Duodenal mucosa (tissue), 2 donors: Measurements from ENCODE around the gene ZWILCH.

Experiments
- H3K27ac ChIP-seq: one replicate; pipeline ENCODE4 v1.7.0; 2013; ENCODE audit warnings: low read depth, low read length
- H3K27me3 ChIP-seq, 2 donors: one replicate each; pipeline ENCODE4 v1.7.0; 2013; ENCODE audit warnings: low read length in 2 of 2, control low read depth in 1 of 2; ENCODE audit not compliant: insufficient read depth in 2 of 2, control insufficient read depth in 1 of 2
- H3K36me3 ChIP-seq, 2 donors: one replicate each; pipeline ENCODE4 v1.7.0; 2013; ENCODE audit warnings: low read length in 2 of 2, control low read depth in 1 of 2; ENCODE audit not compliant: insufficient read depth in 2 of 2, control insufficient read depth in 1 of 2
- H3K4me1 ChIP-seq, 2 donors: one replicate each; pipeline ENCODE4 v1.7.0; 2013; ENCODE audit warnings: low read length in 2 of 2, control low read depth in 1 of 2; ENCODE audit not compliant: insufficient read depth in 2 of 2, control insufficient read depth in 1 of 2
- H3K4me3 ChIP-seq, 2 donors: one replicate each; pipeline ENCODE4 v1.7.0; 2013; ENCODE audit warnings: low read length in 2 of 2, low read depth in 1 of 2
- H3K9ac ChIP-seq, 2 donors: one replicate each; pipeline ENCODE4 v1.7.0; 2013; ENCODE audit warnings: low read length in 2 of 2, low read depth in 1 of 2
- H3K9me3 ChIP-seq, 2 donors: one replicate each; pipeline ENCODE4 v1.7.0; 2013; ENCODE audit warnings: low read length in 2 of 2, control low read depth in 1 of 2; ENCODE audit not compliant: control insufficient read depth in 1 of 2

Gene ZWILCH

GRCh38 chr15:66472176-66472999, 32.7 kb upstream of the ZWILCH start:
- no peaks in the 10 kb centered on the region for H3K36me3 ChIP-seq
- no peak overlapping the region for H3K9ac ChIP-seq
- no peaks in the 10 kb centered on the region for H3K27me3 ChIP-seq
- H3K4me1 ChIP-seq: no peaks in the 10 kb centered on the region
- H3K27ac ChIP-seq: no peak overlapping the region
- H3K9me3 ChIP-seq: no peaks in the 10 kb centered on the region
- H3K4me3 ChIP-seq: no peak overlapping the region

DNA sequence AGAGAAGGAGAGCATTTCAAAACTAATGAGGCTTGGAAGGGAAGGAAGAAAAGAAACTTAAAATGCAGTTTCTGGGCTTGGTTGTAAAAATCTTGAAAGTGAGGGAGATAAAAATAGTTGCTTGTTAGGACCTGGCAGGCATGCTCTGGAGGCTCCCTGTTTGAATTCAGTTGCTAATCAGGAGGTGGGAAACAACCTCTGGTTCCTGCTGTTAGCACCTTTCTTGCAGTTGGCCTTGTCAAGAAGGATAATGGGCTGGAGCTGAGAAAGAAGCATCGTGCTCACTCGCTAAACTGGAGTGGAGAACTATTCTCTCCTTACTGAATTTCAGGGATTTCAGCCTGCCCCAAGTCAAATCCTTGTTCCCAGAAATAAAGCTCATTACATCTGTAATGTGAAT, 31.0 kb upstream of the ZWILCH start:
- no peak overlapping the region for H3K27ac ChIP-seq
- H3K4me1 ChIP-seq: no peaks in the 10 kb centered on the region
- no peak overlapping the region for H3K4me3 ChIP-seq
- H3K9me3 ChIP-seq: no peaks in the 10 kb centered on the region
- H3K9ac ChIP-seq: no peak overlapping the region
- H3K27me3 ChIP-seq: no peaks in the 10 kb centered on the region
- no peaks in the 10 kb centered on the region for H3K36me3 ChIP-seq

DNA sequence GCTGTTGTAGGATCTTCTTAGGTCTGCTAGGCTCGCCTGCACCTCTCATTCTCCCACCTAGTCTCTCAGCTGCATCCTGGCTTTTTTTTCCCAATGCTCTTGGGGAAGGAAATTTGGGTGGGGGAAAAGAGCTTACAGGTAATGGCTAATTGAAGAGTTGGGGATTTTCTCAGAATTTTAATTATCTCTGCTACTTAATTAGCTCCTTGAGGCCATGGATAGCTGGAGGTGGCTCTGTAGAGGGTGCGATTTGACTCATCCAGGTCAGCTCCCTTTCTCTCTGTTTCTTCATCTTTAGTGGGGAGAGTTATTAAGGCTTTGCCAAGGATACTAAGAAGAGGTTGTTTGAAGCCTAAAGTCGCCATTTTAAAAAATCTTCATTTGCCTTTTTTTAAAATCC, 30.2 kb upstream of the ZWILCH start:
- H3K27ac ChIP-seq: no peak overlapping the region
- no peaks in the 10 kb centered on the region for H3K36me3 ChIP-seq
- H3K4me3 ChIP-seq: no peak overlapping the region
- H3K27me3 ChIP-seq: no peaks in the 10 kb centered on the region
- H3K4me1 ChIP-seq: no peaks in the 10 kb centered on the region
- no peaks in the 10 kb centered on the region for H3K9me3 ChIP-seq
- H3K9ac ChIP-seq: no peak overlapping the region

DNA sequence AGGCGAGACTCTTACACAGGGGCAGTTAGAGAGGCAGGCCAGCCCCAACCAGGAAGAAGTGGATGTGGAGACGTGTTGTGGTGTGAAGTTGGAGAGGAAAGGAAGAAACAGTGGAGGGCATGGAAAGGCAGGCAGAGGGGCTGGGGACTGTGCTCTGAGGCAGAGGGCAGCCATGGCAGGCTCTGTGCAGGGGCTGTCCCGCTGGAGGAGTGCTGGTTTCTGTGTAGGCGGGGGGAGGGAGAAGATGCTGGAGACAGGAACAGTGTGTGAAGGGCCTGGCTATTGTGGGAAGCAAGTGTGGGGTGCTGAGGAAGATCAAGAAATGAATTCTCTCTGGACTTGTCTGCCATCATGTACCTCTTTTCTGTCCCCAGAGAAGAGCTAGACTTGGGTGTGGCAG, 28.6 kb upstream of the ZWILCH start:
- Histone ChIP-seq H3K36me3 (peaks cover 0 to 3% of the 10 kb centered on the region in 2 donors), H3K9ac (no peak overlapping the region), H3K4me1 (no peaks in the 10 kb centered on the region), H3K4me3 (no peak overlapping the region), H3K27ac (no peak overlapping the region), H3K27me3 (no peaks in the 10 kb centered on the region), H3K9me3 (no peaks in the 10 kb centered on the region)

- no peak overlapping the region for H3K9ac ChIP-seq
Observed at GRCh38 chr15:66477011-66477410, 28.1 kb upstream of the ZWILCH start.

GRCh38 chr15:66480267-66480666, 24.9 kb upstream of the ZWILCH start:
- H3K9ac ChIP-seq: no peak overlapping the region
- H3K27me3 ChIP-seq: no peaks in the 10 kb centered on the region
- peaks cover 0 to 8% of the 10 kb centered on the region in 2 donors for H3K4me1 ChIP-seq
- H3K4me3 ChIP-seq: no peak overlapping the region
- no peaks in the 10 kb centered on the region for H3K9me3 ChIP-seq
- H3K36me3 ChIP-seq: peaks cover 7 to 18% of the 10 kb centered on the region in 2 donors
- H3K27ac ChIP-seq: no peak overlapping the region

More at GRCh38 chr15:66477011-66477410, 28.1 kb upstream of the ZWILCH start:
- Histone ChIP-seq H3K27ac (no peak overlapping the region), H3K9me3 (no peaks in the 10 kb centered on the region), H3K4me1 (no peaks in the 10 kb centered on the region), H3K36me3 (peaks cover 1 to 8% of the 10 kb centered on the region in 2 donors), H3K4me3 (no peak overlapping the region), H3K27me3 (no peaks in the 10 kb centered on the region)

GRCh38 chr15:66481107-66481856, 23.8 kb upstream of the ZWILCH start:
- Histone ChIP-seq H3K9ac (no peak overlapping the region), H3K27me3 (no peaks in the 10 kb centered on the region), H3K27ac (no peak overlapping the region), H3K4me3 (no peak overlapping the region), H3K4me1 (peaks cover 0 to 8% of the 10 kb centered on the region in 2 donors), H3K36me3 (peaks cover 10 to 22% of the 10 kb centered on the region in 2 donors), H3K9me3 (no peaks in the 10 kb centered on the region)

- no peak overlapping the region for H3K4me3 ChIP-seq
- no peak overlapping the region for H3K9ac ChIP-seq
- H3K27me3 ChIP-seq: no peaks in the 10 kb centered on the region
- H3K36me3 ChIP-seq: peaks cover 11 to 33% of the 10 kb centered on the region in 2 donors
- no peaks in the 10 kb centered on the region for H3K9me3 ChIP-seq
- H3K27ac ChIP-seq: no peak overlapping the region
- H3K4me1 ChIP-seq: peaks cover 0 to 8% of the 10 kb centered on the region in 2 donors
Observed at GRCh38 chr15:66482539-66482938, 22.6 kb upstream of the ZWILCH start.

GRCh38 chr15:66483131-66483566, 22.0 kb upstream of the ZWILCH start:
- Histone ChIP-seq H3K27me3 (no peaks in the 10 kb centered on the region), H3K9ac (no peak overlapping the region), H3K36me3 (peaks cover 16 to 39% of the 10 kb centered on the region in 2 donors), H3K9me3 (no peaks in the 10 kb centered on the region), H3K27ac (no peak overlapping the region), H3K4me3 (no peak overlapping the region), H3K4me1 (peaks cover 0 to 8% of the 10 kb centered on the region in 2 donors)

DNA sequence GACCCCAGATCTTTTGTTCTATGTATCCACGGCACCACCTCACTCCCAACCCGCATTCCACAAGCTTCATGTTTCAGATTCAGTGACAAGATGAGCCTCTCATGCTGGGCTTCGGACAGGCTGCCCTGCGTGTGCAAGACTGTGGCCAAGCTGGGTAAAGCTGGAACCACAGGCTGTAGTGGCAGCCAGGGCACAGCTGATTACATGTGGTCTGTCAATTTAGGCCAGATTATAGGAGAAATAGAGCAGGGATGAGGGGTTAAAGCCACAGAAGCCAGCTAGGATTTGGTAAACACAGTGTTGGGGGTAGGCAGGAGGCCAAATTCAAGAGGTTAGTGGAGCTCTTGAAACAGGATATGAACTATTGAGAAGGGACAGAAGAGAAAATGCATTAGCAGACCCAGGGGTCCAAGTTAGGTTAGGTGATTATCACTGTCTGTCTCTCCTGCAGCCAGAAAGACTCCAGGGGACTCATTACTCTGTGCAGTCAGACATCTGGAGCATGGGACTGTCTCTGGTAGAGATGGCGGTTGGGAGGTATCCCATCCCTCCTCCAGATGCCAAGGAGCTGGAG, 20.5 kb upstream of the ZWILCH start:
- Histone ChIP-seq H3K36me3 (peaks cover 20 to 52% of the 10 kb centered on the region in 2 donors), H3K27ac (no peak overlapping the region), H3K27me3 (no peaks in the 10 kb centered on the region), H3K9me3 (no peaks in the 10 kb centered on the region), H3K4me3 (no peak overlapping the region), H3K9ac (no peak overlapping the region), H3K4me1 (peaks cover 0 to 8% of the 10 kb centered on the region in 2 donors)
